Measurements from ENCODE around the gene HSPA4. TPM values are rescaled to one million over a fixed set of nuclear protein-coding genes. Genes with fewer than 3 reads are reported as not detected.
"Not testable (repeated sequence)": the region's sequence is repeated elsewhere in the genome, so short reads cannot be mapped to it uniquely, and the experiment has no call there.

HSPA4 gene
- total RNA-seq, 1 donor, result 22.9 TPM

- no peak for DNase-seq (ENCODE audit: low read depth in 2 of 3, low spot score in 2 of 3)
Observed at GRCh38 chr5:133049726-133050048, 2.1 kb upstream of the HSPA4 start.

- DNase-seq (ENCODE audit: low read depth in 2 of 3, low spot score in 2 of 3), result no peak
Observed at GRCh38 chr5:133050521-133050920, 1.3 kb upstream of the HSPA4 start.

GRCh38 chr5:133051061-133051541 lies 712 bp upstream of the HSPA4 start:
- no peak for DNase-seq (ENCODE audit: low read depth in 2 of 3, low spot score in 2 of 3)

- peak; percentile 9 to 59 (median 59) for DNase-seq (ENCODE audit: low read depth in 2 of 3, low spot score in 2 of 3)
Observed at GRCh38 chr5:133052317-133053175, 733 bp downstream of the HSPA4 start.

- no peak for DNase-seq (ENCODE audit: low read depth in 2 of 3, low spot score in 2 of 3)
Observed at GRCh38 chr5:133053448-133053847, 1.6 kb downstream of the HSPA4 start.

- no peak for DNase-seq (ENCODE audit: low read depth in 2 of 3, low spot score in 2 of 3)
Observed at GRCh38 chr5:133054697-133055471, 3.1 kb downstream of the HSPA4 start.

GRCh38 chr5:133056891-133057290 lies 5.1 kb downstream of the HSPA4 start:
- DNase-seq (ENCODE audit: low read depth in 2 of 3, low spot score in 2 of 3), result no peak

- DNase-seq (ENCODE audit: low read depth in 2 of 3, low spot score in 2 of 3), result no peak
Observed at GRCh38 chr5:133059621-133060020, 7.8 kb downstream of the HSPA4 start.

GRCh38 chr5:133062276-133062675 lies 10.5 kb downstream of the HSPA4 start:
- DNase-seq (ENCODE audit: low read depth in 2 of 3, low spot score in 2 of 3), result peak in 1 of 3 donors; percentile 26

- DNase-seq (ENCODE audit: low read depth in 2 of 3, low spot score in 2 of 3), result no peak
Observed at GRCh38 chr5:133063965-133064364, 12.2 kb downstream of the HSPA4 start.

GRCh38 chr5:133065471-133065870 lies 13.7 kb downstream of the HSPA4 start:
- DNase-seq (ENCODE audit: low read depth in 2 of 3, low spot score in 2 of 3), result no peak

GRCh38 chr5:133066045-133066444 lies 14.2 kb downstream of the HSPA4 start:
- DNase-seq (ENCODE audit: low read depth in 2 of 3, low spot score in 2 of 3), result no peak

GRCh38 chr5:133072021-133072420 lies 20.2 kb downstream of the HSPA4 start:
- no peak for DNase-seq (ENCODE audit: low read depth in 2 of 3, low spot score in 2 of 3)

- DNase-seq (ENCODE audit: low read depth in 2 of 3, low spot score in 2 of 3), result no peak
Observed at GRCh38 chr5:133075572-133076536, 24.0 kb downstream of the HSPA4 start.

- DNase-seq (ENCODE audit: low read depth in 2 of 3, low spot score in 2 of 3), result no peak
Observed at GRCh38 chr5:133079048-133079447, 27.2 kb downstream of the HSPA4 start.

- DNase-seq (ENCODE audit: low read depth in 2 of 3, low spot score in 2 of 3), result no peak
Observed at GRCh38 chr5:133081036-133081435, 29.2 kb downstream of the HSPA4 start.

- DNase-seq (ENCODE audit: low read depth in 2 of 3, low spot score in 2 of 3), result no peak
Observed at GRCh38 chr5:133081703-133082102, 29.9 kb downstream of the HSPA4 start.

- no peak for DNase-seq (ENCODE audit: low read depth in 2 of 3, low spot score in 2 of 3)
Observed at GRCh38 chr5:133082128-133082527, 30.3 kb downstream of the HSPA4 start.

- no peak for DNase-seq (ENCODE audit: low read depth in 2 of 3, low spot score in 2 of 3)
Observed at GRCh38 chr5:133083901-133084300, 32.1 kb downstream of the HSPA4 start.

- DNase-seq (ENCODE audit: low read depth in 2 of 3, low spot score in 2 of 3), result not testable (repeated sequence)
Observed at GRCh38 chr5:133085171-133085570, 33.4 kb downstream of the HSPA4 start.

Data from hematopoietic multipotent progenitor cell (in vitro differentiated cells).